Motor neuron (in vitro differentiated cells): ENCODE data around the gene KLRC4. TPM values are rescaled to one million over a fixed set of nuclear protein-coding genes. Genes with fewer than 3 reads are reported as not detected.
"Not testable (repeated sequence)": the region's sequence is repeated elsewhere in the genome, so short reads cannot be mapped to it uniquely, and the experiment has no call there.

ENCODE experiments used
- ATAC-seq, 8 experiments: fragments of 200-7000 bp; cut with Tn5 transposase; replicated peaks in 6 of 8; 2 replicates each; pipeline ENCODE4 v1.8.0; 2021; ENCODE audit warnings: mild to moderate bottlenecking in 8 of 8, moderate library complexity in 8 of 8
- H3K27ac ChIP-seq, 2 donors: fragments of 250-450 bp; sonication (Bioruptor Pico); 2 replicates each; pipeline ENCODE4 v1.9.0; 2021; ENCODE audit warnings: antibody characterized with exemption in 2 of 2, mild to moderate bottlenecking in 2 of 2, moderate library complexity in 1 of 2
- H3K4me1 ChIP-seq, 2 donors: fragments of 250-450 bp; sonication (Bioruptor Pico); replicated peaks in 1 of 2; 2 replicates each; pipeline ENCODE4 v1.6.1; 2021; ENCODE audit warnings: antibody characterized with exemption in 2 of 2, mild to moderate bottlenecking in 2 of 2, moderate library complexity in 1 of 2
- H3K4me3 ChIP-seq, 5 donors: fragments of 250-450 bp; sonication (Bioruptor Pico); 2 replicates each; pipeline ENCODE4 v1.9.0; 2021; ENCODE audit warnings: antibody characterized with exemption in 5 of 5, mild to moderate bottlenecking in 5 of 5, moderate library complexity in 4 of 5
- WGBS, 10 experiments: fragments of 450-650 bp; shearing (Covaris generic); methylation state at CpG; one replicate each; pipeline ENCODE4 v1.0.0; 2022; 5-methylcytosine and 5-hydroxymethylcytosine counted together
- in situ Hi-C, 9 experiments: fragments of 400-800 bp; cut with MboI; loops; one replicate each; pipeline ENCODE4 v1.15.0; 2021; ENCODE audit warnings: low sequenced_read_pairs in 9 of 9, low pct_unique_long_range_greater_than_20kb in 2 of 9; ENCODE audit not compliant: unreplicated experiment in 9 of 9
- total RNA-seq, 8 experiments: library from RNA; unstranded; fragments of 300-600 nt; gene quantifications; 2 replicates each; pipeline versions ENCODE4 v1.2.3 to v1.2.4, GENCODE V29; 2022

The KLRC4 gene
- total RNA-seq, 8 experiments from 2014 or later: 0.71 TPM; not detected in 7

- peaks cover 0 to 11% of the 10 kb centered on the region in 2 donors for H3K4me1 ChIP-seq
- ATAC-seq: no peak
- H3K4me3 ChIP-seq: no peak overlapping the region
- no peak overlapping the region for H3K27ac ChIP-seq
- in situ Hi-C loops: loop anchor here in 1 of 9 experiments (25.0 kb wide), 1 partner anchor 188 kb away; no protein-coding TSS in a partner anchor
- 70 to 100% (median 91%) methylated on average over 1 to 3 of the region's 3 CpGs for WGBS, 10 experiments
Measured at GRCh38 chr12:10374624-10375018, 34.9 kb downstream of the KLRC4 start.

- 0 to 67% (median 67%) methylated on average over 1 of the region's 1 CpG; no CpG with 5 or more reads in 7 of the 10 experiments for WGBS, 10 experiments
- H3K4me1 ChIP-seq: peaks cover 6 to 21% of the 10 kb centered on the region in 2 donors
- in situ Hi-C loops: loop anchor here in 1 of 9 experiments (25.0 kb wide), 1 partner anchor 190 kb away; no protein-coding TSS in a partner anchor
- ATAC-seq: peak in 4 of 8 experiments; percentile 31 to 96 (median 52)
- H3K4me3 ChIP-seq: no peak overlapping the region
- no peak overlapping the region for H3K27ac ChIP-seq
Measured at GRCh38 chr12:10372559-10372958, 37.0 kb downstream of the KLRC4 start.

DNA sequence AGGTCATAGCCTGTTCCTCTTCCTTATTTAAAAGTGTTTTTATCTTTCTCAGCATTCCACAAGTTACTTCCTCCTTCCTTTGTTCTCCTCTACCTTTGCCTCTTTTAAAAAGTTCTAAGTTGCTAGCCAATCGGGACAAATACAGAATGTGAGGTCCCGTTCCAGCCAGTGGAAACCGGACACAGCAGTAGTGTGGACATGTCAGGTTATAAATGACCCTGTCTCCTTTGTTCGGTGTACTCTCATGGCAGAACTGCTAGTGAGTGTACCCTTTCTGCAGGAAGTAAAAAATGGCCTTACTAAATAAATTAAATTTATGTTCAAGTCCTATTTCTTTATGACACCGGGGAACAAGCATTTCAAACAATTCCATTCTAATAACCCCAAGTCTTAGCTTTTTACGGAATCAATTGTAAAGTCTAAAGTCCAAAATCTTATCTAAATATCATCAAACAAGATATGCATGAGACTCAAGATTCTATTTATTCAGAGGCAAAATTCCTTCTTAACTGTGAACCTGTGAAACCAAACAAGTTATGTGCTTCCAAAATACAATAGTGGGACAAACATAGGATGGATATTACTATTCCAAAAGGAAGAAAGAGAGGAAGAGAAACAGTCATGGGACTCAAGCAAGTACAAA lies 37.5 kb downstream of the KLRC4 start:
- not testable (repeated sequence) for ATAC-seq, H3K27ac ChIP-seq, H3K4me3 ChIP-seq
- 60 to 100% (median 84%) methylated on average over 2 to 6 of the region's 6 CpGs; no CpG with 5 or more reads in 1 of the 10 experiments for WGBS, 10 experiments
- peaks cover 10 to 24% of the 10 kb centered on the region in 2 donors for H3K4me1 ChIP-seq
- in situ Hi-C loops: loop anchor here in 1 of 9 experiments (25.0 kb wide), 1 partner anchor 190 kb away; no protein-coding TSS in a partner anchor

GRCh38 chr12:10369557-10370415 lies 39.8 kb downstream of the KLRC4 start:
- Histone ChIP-seq H3K4me3 (no peak overlapping the region), H3K4me1 (peaks cover 22 to 37% of the 10 kb centered on the region in 2 donors), H3K27ac (no peak overlapping the region)
- in situ Hi-C loops: loop anchor here in 1 of 9 experiments (25.0 kb wide), 1 partner anchor 193 kb away; no protein-coding TSS in a partner anchor
- ATAC-seq: no peak
- WGBS, 10 experiments: 60 to 98% (median 92%) methylated on average over 1 to 8 of the region's 8 CpGs; no CpG with 5 or more reads in 1 of the 10 experiments

GRCh38 chr12:10368206-10369171 lies 41.1 kb downstream of the KLRC4 start:
- no peak for ATAC-seq
- Histone ChIP-seq H3K4me1 (peaks cover 33 to 47% of the 10 kb centered on the region in 2 donors), H3K4me3 (no peak overlapping the region), H3K27ac (peak overlapping the region; percentile 4 to 41)
- WGBS, 10 experiments: 67 to 97% (median 82%) methylated on average over 4 to 10 of the region's 10 CpGs
- in situ Hi-C loops: loop anchor here in 1 of 9 experiments (25.0 kb wide), 1 partner anchor 194 kb away; no protein-coding TSS in a partner anchor

DNA sequence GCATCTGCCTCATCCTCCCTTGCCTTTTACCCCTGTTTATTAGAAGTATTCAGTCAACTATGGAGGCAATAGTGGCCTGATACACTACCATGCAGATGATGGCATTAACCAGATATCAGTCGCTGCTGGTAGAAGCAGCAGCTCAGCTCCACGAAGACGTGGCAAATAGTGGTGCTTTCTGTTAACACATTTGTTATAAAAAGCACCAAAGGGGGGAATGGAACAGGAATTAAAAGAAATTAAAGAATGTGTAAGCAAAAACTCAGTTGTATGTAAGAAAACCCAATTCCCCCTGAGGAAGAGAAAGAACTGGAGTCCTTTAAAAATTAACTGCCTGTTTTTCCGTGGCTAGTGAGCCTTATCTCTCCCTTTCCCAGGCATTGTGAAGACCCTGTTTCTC lies 41.8 kb downstream of the KLRC4 start:
- H3K4me3 ChIP-seq, ATAC-seq, H3K27ac ChIP-seq: not testable (repeated sequence)
- 71 to 100% (median 89%) methylated on average over 2 to 4 of the region's 4 CpGs; no CpG with 5 or more reads in 7 of the 10 experiments for WGBS, 10 experiments
- peaks cover 41 to 53% of the 10 kb centered on the region in 2 donors for H3K4me1 ChIP-seq
- in situ Hi-C loops: loop anchor here in 1 of 9 experiments (25.0 kb wide), 1 partner anchor 195 kb away; no protein-coding TSS in a partner anchor

- H3K4me1 ChIP-seq: peaks cover 49 to 54% of the 10 kb centered on the region in 2 donors
- in situ Hi-C loops: loop anchor here in 1 of 9 experiments (25.0 kb wide), 1 partner anchor 195 kb away; no protein-coding TSS in a partner anchor
- H3K27ac ChIP-seq: no peak overlapping the region
- no peak for ATAC-seq
- no peak overlapping the region for H3K4me3 ChIP-seq
Measured at GRCh38 chr12:10366875-10367274, 42.7 kb downstream of the KLRC4 start.

- H3K27ac ChIP-seq: peak overlapping the region; percentile 18 to 84
- H3K4me3 ChIP-seq: peak overlapping the region; percentile 30 to 59 (median 42)
- ATAC-seq: peak in 1 of 8 experiments; percentile 6
- peaks cover 57 to 61% of the 10 kb centered on the region in 2 donors for H3K4me1 ChIP-seq
- 11 to 54% (median 19%) methylated on average over 1 to 5 of the region's 6 CpGs; no CpG with 5 or more reads in 2 of the 10 experiments for WGBS, 10 experiments
- in situ Hi-C loops: loop anchor here in 1 of 9 experiments (25.0 kb wide), 1 partner anchor 196 kb away; no protein-coding TSS in a partner anchor
Measured at GRCh38 chr12:10365696-10366405, 43.7 kb downstream of the KLRC4 start.

- WGBS, 10 experiments: 0 to 5% (median 1%) methylated on average over 2 to 14 of the region's 15 CpGs
- ATAC-seq: peak; percentile 41 to 69 (median 64)
- peaks cover 60 to 61% of the 10 kb centered on the region in 2 donors for H3K4me1 ChIP-seq
- H3K27ac ChIP-seq: peak overlapping the region; percentile 78 to 84
- in situ Hi-C loops: loop anchor here in 1 of 9 experiments (25.0 kb wide), 1 partner anchor 197 kb away; no protein-coding TSS in a partner anchor
- H3K4me3 ChIP-seq: peak overlapping the region; percentile 30 to 59 (median 42)
Measured at GRCh38 chr12:10364815-10365622, 44.5 kb downstream of the KLRC4 start.

DNA sequence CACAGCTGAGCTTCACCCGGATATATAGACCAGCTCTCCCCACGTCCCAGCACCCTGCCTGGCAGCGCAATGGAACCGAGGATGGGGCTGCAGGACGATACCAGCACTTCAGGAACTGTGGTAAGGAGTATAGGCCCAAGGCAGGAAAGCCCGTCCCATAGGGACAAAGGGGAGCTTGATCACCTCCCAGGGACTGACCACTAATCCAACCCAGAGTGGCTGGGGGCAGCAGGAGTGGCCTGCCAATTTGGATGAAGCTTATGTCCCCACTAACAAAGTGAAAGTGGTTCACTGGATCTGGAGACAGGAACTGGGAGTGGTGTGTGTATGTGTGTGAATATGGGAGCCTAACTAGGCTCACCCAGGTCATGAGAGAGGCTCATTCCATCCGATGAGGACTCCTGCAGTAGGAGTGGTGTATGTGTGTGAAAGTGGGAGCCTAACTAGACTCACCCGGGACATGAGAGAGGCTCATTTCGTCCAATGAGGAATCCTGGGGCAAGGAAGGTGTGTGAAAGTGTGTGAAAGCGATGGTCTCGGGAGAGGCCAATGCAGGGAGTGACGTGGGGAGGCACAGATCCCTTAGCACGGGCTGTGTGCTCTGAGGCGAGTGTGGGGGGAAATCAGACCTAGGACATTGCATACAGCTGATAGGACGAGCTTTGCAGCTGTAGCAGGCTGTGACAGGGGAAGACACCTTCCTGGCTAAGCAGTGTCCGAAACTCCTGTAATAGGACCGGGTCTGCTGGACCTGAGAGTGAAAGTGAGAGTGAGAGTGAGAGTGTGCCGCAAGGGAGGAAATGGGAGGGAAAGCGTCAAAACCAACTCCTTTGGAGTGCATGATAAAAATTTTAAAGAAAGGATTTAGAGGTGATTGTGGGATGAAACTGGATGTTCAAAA lies 45.4 kb downstream of the KLRC4 start:
- WGBS, 10 experiments: 0 to 20% (median 9%) methylated on average over 2 to 16 of the region's 19 CpGs; no CpG with 5 or more reads in 2 of the 10 experiments
- in situ Hi-C loops: loop anchor here in 1 of 9 experiments (25.0 kb wide), 1 partner anchor 198 kb away; no protein-coding TSS in a partner anchor
- H3K4me1 ChIP-seq: peaks cover 58 to 60% of the 10 kb centered on the region in 2 donors
- peak; percentile 64 to 81 (median 77) for ATAC-seq
- peak overlapping the region; percentile 30 to 59 (median 42) for H3K4me3 ChIP-seq
- H3K27ac ChIP-seq: peak overlapping the region; percentile 78 to 84
